Natural killer cell (primary cell): Measurements from ENCODE around the gene ACSS1. TPM values are rescaled to one million over a fixed set of nuclear protein-coding genes. Genes with fewer than 3 reads are reported as not detected.

Experiments used
- ATAC-seq, 3 donors: fragments of 150-1000 bp in 2 of 3; fragments of 200-7000 bp in 1 of 3; cut with Tn5 transposase; 1 replicate in 1 of 3; 2 replicates in 2 of 3; pipeline ENCODE4 v1.10.0; 2021; ENCODE audit warnings: mild to moderate bottlenecking in 2 of 3, moderate library complexity in 2 of 3
- DNase-seq, 2 donors: peaks; one replicate each; pipeline versions ENCODE4 v3.0.0 to v3.0.0-alpha.2; 2013 to 2021; ENCODE audit warnings: mixed read lengths in 1 of 2
- H3K27ac ChIP-seq: one replicate; pipeline ENCODE4 v1.5.1; 2013; ENCODE audit warnings: mild to moderate bottlenecking, low read length
- H3K27me3 ChIP-seq: one replicate; pipeline ENCODE4 v1.6.1; 2013; ENCODE audit warnings: low read length; ENCODE audit not compliant: control insufficient read depth, insufficient read depth
- H3K36me3 ChIP-seq: one replicate; pipeline ENCODE4 v1.6.1; 2013; ENCODE audit warnings: low read length; ENCODE audit not compliant: control insufficient read depth, insufficient read depth
- H3K4me1 ChIP-seq: one replicate; pipeline ENCODE4 v1.6.1; 2013; ENCODE audit warnings: low read length; ENCODE audit not compliant: control insufficient read depth, insufficient read depth
- H3K4me3 ChIP-seq: one replicate; pipeline ENCODE4 v1.5.1; 2013; ENCODE audit warnings: low read length
- H3K9me3 ChIP-seq: one replicate; pipeline ENCODE4 v1.6.1; 2013; ENCODE audit warnings: low read length; ENCODE audit not compliant: control insufficient read depth, insufficient read depth
- H3K27ac Mint-ChIP-seq, 2 donors: one replicate each; pipeline ENCODE4 v1.8.0; 2022; ENCODE audit warnings: mild to moderate bottlenecking in 2 of 2, mixed read lengths in 2 of 2, moderate library complexity in 1 of 2
- H3K27me3 Mint-ChIP-seq, 2 donors: one replicate each; pipeline ENCODE4 v1.8.0; 2022; ENCODE audit warnings: low read depth in 2 of 2, mixed read lengths in 2 of 2
- H3K36me3 Mint-ChIP-seq: one replicate; pipeline ENCODE4 v1.8.0; 2022; ENCODE audit warnings: mixed read lengths
- H3K4me1 Mint-ChIP-seq, 2 donors: one replicate each; pipeline ENCODE4 v1.8.0; 2022; ENCODE audit warnings: mixed read lengths in 2 of 2
- H3K4me3 Mint-ChIP-seq: one replicate; pipeline ENCODE4 v1.8.0; 2022; ENCODE audit warnings: mild to moderate bottlenecking, moderate library complexity, mixed read lengths
- H3K9me3 Mint-ChIP-seq, 2 donors: one replicate each; pipeline ENCODE4 v1.8.0; 2022; ENCODE audit warnings: mixed read lengths in 2 of 2
- WGBS: methylation state at CpG from one replicate; pipeline ENCODE4 v1.1.7; 2013; ENCODE audit warnings: missing lambda C conversion rate; ENCODE audit not compliant: insufficient coverage; 5-methylcytosine and 5-hydroxymethylcytosine counted together
- intact Hi-C: fragments of 100-400 bp; cut with micrococcal nuclease; formaldehyde crosslinking; loops from one replicate; pipeline ENCODE4 v1.14.2; 2022
- total RNA-seq, 4 donors: library from RNA; stranded (reverse); fragments of 120-200 nt in 1 of 4; gene quantifications; one replicate each; pipeline versions ENCODE4 v1.2.3 to v1.2.4, GENCODE V29; 2013 to 2022
- TF ChIP-seq, protein P1 (sequence below): fragments of 200-600 bp; IDR thresholded peaks from one replicate; pipeline ENCODE4 v1.8.0; 2022; ENCODE audit warnings: antibody characterized with exemption

Gene ACSS1
- total RNA-seq, 3 donors from 2014 or later (not counting 1 experiment from before 2014, with no cell fraction given), result 46.3 to 67.4 (median 57.4) TPM

DNA sequence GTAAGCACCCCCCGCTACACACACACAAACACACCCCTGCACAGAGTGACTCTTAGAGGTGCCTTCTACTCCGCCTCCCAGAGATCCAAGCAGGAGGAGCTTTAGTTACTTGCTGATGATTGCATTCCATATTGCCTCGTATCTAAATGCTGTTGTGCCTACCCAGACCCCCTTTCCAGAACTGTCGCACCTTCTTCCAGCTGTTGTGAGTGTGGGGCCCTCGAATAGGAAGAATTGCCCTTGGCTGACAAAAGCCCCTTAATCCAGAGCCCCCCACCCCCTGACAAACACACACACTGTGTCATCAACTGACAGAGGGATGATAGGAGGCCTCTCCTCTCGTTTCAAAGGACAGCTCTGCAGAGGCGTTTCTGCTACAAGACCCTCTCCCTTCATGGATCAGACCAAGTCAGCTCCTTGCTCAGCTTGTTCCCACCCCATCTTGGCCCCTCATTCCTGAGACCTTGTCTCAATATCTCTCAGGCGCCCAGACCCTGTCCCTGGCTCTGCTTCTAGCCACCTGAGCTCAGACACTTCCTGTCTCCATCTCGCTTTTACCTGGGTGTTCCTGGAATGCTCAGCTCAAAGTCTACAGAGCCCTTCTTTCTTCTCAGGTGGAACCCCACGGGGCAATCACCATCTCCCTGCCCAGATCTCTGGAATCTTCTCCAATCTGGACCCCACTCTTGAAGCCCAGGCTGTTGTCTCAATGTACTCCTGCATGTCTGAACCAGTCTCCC lies 28.0 kb upstream of the ACSS1 start:
- no peaks in the 10 kb centered on the region for H3K36me3 Mint-ChIP-seq
- TF ChIP-seq, protein P1, sequence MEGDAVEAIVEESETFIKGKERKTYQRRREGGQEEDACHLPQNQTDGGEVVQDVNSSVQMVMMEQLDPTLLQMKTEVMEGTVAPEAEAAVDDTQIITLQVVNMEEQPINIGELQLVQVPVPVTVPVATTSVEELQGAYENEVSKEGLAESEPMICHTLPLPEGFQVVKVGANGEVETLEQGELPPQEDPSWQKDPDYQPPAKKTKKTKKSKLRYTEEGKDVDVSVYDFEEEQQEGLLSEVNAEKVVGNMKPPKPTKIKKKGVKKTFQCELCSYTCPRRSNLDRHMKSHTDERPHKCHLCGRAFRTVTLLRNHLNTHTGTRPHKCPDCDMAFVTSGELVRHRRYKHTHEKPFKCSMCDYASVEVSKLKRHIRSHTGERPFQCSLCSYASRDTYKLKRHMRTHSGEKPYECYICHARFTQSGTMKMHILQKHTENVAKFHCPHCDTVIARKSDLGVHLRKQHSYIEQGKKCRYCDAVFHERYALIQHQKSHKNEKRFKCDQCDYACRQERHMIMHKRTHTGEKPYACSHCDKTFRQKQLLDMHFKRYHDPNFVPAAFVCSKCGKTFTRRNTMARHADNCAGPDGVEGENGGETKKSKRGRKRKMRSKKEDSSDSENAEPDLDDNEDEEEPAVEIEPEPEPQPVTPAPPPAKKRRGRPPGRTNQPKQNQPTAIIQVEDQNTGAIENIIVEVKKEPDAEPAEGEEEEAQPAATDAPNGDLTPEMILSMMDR, result no peak
- H3K27me3 Mint-ChIP-seq, result peaks cover 37 to 39% of the 10 kb centered on the region in 2 donors
- H3K36me3 ChIP-seq, result no peaks in the 10 kb centered on the region
- H3K27ac ChIP-seq, result no peak overlapping the region
- H3K9me3 Mint-ChIP-seq, result no peaks in the 10 kb centered on the region
- peaks cover 2% of the 10 kb centered on the region for H3K9me3 ChIP-seq
- peaks cover 32% of the 10 kb centered on the region for H3K4me1 ChIP-seq
- WGBS, result 87% methylated on average over 10 of the region's 10 CpGs
- peaks cover 38% of the 10 kb centered on the region for H3K27me3 ChIP-seq
- H3K4me1 Mint-ChIP-seq, result peaks cover 9 to 19% of the 10 kb centered on the region in 2 donors
- intact Hi-C loops, result no loop called here
- no peak for ATAC-seq
- no peak overlapping the region for H3K4me3 ChIP-seq
- H3K4me3 Mint-ChIP-seq, result no peak overlapping the region
- DNase-seq, result no peak
- H3K27ac Mint-ChIP-seq, result no peak overlapping the region

DNA sequence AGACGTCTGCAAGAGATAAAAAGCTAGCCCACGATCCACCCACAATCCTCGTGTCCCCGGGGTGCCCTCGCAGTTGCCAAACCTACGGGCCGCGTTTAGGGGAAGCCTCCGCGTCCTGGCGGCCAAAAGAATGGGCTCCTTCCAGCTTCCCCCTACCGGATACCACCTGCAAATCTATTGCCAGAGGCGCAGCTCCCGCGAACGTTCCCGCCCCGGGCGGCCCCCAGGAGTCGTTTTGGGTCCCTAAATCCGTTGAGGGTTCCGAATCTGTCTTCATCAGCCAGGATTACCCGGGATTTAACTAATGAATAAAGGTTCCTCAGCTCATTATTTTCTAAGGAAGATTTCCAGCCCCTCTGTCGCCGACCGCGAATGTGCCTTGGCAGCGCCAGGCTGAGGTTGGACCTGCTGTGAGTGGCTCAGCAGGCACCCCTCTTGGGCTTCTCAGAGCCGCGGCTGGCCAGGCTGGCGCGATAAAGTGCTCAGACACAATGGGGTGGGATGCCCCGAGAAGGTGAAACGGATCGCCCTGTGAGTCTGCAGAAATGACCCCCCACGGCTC lies 26.8 kb upstream of the ACSS1 start:
- H3K4me1 Mint-ChIP-seq, result peaks cover 6 to 7% of the 10 kb centered on the region in 2 donors
- Histone ChIP-seq H3K36me3 (no peaks in the 10 kb centered on the region), H3K4me1 (peaks cover 20% of the 10 kb centered on the region), H3K27me3 (peaks cover 50% of the 10 kb centered on the region), H3K27ac (no peak overlapping the region), H3K9me3 (peaks cover 3% of the 10 kb centered on the region), H3K4me3 (no peak overlapping the region)
- peaks cover 49% of the 10 kb centered on the region in 2 donors for H3K27me3 Mint-ChIP-seq
- H3K9me3 Mint-ChIP-seq, result no peaks in the 10 kb centered on the region
- WGBS, result 6% methylated on average over 36 of the region's 36 CpGs
- DNase-seq (peak in 1 of 2 donors; percentile 38), ATAC-seq (no peak)
- no peak overlapping the region for H3K4me3 Mint-ChIP-seq
- intact Hi-C loops, result no loop called here
- no peak overlapping the region for H3K27ac Mint-ChIP-seq
- TF ChIP-seq, protein P1, result no peak
- H3K36me3 Mint-ChIP-seq, result no peaks in the 10 kb centered on the region

DNA sequence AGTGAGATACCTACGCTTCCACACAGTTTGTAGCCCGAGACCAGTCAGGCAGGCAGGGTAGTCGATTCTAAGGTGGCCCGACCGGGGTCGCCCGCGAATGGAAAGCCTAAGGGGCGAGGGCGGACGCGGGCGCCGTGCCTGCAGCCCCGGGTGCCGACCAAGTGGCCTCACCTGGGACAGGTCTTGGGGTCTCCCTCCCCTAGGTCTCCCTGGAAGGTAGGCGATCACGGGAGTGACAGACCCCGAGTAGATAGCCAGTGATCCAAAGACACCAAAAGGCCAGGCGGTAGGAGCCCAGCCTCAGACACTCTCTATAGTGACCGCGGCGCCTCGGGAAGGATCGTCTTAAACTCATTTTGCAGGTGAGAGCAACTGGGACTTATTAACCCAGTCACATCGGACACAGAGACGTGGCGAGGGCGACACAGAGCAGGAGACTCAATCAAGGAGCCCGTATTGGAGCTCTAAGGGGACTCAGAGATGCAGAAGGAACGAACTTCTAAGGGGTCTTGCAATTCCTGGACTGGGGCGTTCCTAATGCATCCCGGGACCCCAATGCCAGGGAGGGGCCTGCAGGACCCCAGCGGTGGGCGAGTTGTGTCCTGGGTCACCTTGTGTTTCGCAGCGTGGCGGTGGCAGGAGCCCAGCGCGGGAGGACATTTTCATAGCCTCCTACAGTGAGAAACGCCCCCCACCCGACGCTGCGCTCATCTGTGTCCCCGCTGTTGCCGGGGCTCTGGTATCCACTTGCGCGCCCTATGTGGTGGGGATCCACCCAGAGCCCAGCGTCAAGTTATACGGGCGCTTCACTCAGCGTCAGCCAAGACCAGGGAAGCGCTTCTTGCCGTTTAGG lies 26.1 kb upstream of the ACSS1 start:
- no peak overlapping the region for H3K27ac Mint-ChIP-seq
- H3K9me3 ChIP-seq, result peaks cover 3% of the 10 kb centered on the region
- H3K27me3 Mint-ChIP-seq, result peaks cover 52 to 56% of the 10 kb centered on the region in 2 donors
- peaks cover 17% of the 10 kb centered on the region for H3K4me1 ChIP-seq
- TF ChIP-seq, protein P1, result no peak
- H3K36me3 Mint-ChIP-seq, result no peaks in the 10 kb centered on the region
- 14% methylated on average over 54 of the region's 54 CpGs for WGBS
- H3K27me3 ChIP-seq, result peaks cover 52% of the 10 kb centered on the region
- ATAC-seq (peak in 2 of 3 donors; percentile 53 to 61), DNase-seq (no peak)
- no peak overlapping the region for H3K4me3 ChIP-seq
- H3K27ac ChIP-seq, result no peak overlapping the region
- no peaks in the 10 kb centered on the region for H3K36me3 ChIP-seq
- peaks cover 4 to 7% of the 10 kb centered on the region in 2 donors for H3K4me1 Mint-ChIP-seq
- H3K4me3 Mint-ChIP-seq, result no peak overlapping the region
- H3K9me3 Mint-ChIP-seq, result no peaks in the 10 kb centered on the region
- intact Hi-C loops, result no loop called here
